Measurements from ENCODE around the gene KCTD8. TPM values are rescaled to one million over a fixed set of nuclear protein-coding genes. Genes with fewer than 3 reads are reported as not detected.
"Not testable (repeated sequence)": the region's sequence is repeated elsewhere in the genome, so short reads cannot be mapped to it uniquely, and the experiment has no call there.

KCTD8 gene
- total and polyA plus RNA-seq, 9 donors: 0.98 to 6.1 (median 2.0) TPM

- H3K27ac ChIP-seq: no peak overlapping the region
- H3K36me3 ChIP-seq: no peaks in the 10 kb centered on the region
- H3K27me3 ChIP-seq: no peaks in the 10 kb centered on the region
- H3K9me3 ChIP-seq: no peaks in the 10 kb centered on the region
- no peaks in the 10 kb centered on the region for H3K4me1 ChIP-seq (ENCODE audit: insufficient read depth)
- WGBS, 3 donors: 25 to 40% (median 34%) methylated on average over 1 of the region's 1 CpG
- H3K4me3 ChIP-seq: no peak overlapping the region
- intact Hi-C loops (cut with DNase I): no loop called here
- no peak for DNase-seq
- no peak for TF ChIP-seq POLR2A (IDR thresholded peaks at IDR 0.05)
Measured at GRCh38 chr4:44186850-44187246, 261.8 kb downstream of the KCTD8 start.

DNA sequence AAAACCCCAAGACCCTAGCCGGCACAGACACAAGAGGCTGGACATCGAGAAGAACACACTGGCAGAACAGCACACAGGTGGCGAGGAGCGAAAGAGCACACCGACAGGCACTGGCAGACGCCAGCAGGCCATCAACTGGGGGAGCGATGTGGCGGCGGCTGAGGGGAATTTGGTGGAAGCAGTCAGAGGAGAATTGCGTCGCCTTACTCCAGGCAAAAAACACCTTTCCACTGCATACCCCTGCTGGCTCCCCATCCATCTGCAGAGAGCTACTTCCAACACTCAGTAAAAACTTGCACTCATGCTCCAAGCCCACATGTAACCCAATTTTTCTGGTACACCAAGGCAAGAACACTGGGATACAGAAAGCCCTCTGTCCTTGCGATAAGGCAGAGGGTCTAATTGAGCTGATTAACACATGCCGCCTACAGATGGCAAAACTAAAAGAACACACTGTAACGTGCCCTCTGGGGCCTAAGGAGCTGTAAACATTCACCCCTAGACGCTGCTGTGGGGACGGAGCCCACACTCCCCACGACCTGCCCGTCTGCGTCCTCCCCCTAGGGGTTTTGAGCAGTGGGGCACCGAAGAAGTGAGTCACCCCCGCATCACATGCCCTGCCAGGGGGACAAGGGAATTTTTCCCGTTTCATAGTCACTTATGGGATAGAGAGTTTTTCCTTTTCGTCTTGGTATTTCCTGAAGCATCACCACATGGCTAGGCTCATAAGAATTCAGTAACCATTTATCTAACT, 262.3 kb downstream of the KCTD8 start:
- peak in 1 of 5 donors; percentile 10 for DNase-seq
- Histone ChIP-seq H3K4me3 (no peak overlapping the region), H3K4me1 (ENCODE audit: insufficient read depth) (no peaks in the 10 kb centered on the region), H3K27ac (no peak overlapping the region), H3K27me3 (no peaks in the 10 kb centered on the region), H3K36me3 (no peaks in the 10 kb centered on the region), H3K9me3 (no peaks in the 10 kb centered on the region)
- intact Hi-C loops (cut with DNase I): no loop called here
- 87 to 91% (median 91%) methylated on average over 23 of the region's 23 CpGs for WGBS, 3 donors
- TF ChIP-seq EP300 (IDR thresholded peaks at IDR 0.05) (no peak), CTCF (IDR thresholded peaks at IDR 0.05) (no peak), POLR2A (IDR thresholded peaks at IDR 0.05) (no peak)

GRCh38 chr4:44181491-44182349, 266.9 kb downstream of the KCTD8 start:
- H3K36me3 ChIP-seq; H3K9me3 ChIP-seq; DNase-seq; H3K4me3 ChIP-seq; H3K4me1 ChIP-seq (ENCODE audit: insufficient read depth); H3K27me3 ChIP-seq; H3K27ac ChIP-seq; intact Hi-C loops (cut with DNase I): not testable (repeated sequence)
- 96 to 98% (median 97%) methylated on average over 43 to 54 of the region's 54 CpGs for whole genome bisulfite sequencing, 3 donors

- DNase-seq: peak in 1 of 5 donors; percentile 23
- H3K4me3 ChIP-seq; H3K36me3 ChIP-seq; H3K27me3 ChIP-seq; H3K27ac ChIP-seq; H3K4me1 ChIP-seq (ENCODE audit: insufficient read depth); intact Hi-C loops (cut with DNase I); H3K9me3 ChIP-seq: not testable (repeated sequence)
- 95 to 96% (median 96%) methylated on average over 25 to 27 of the region's 27 CpGs for WGBS, 3 donors
Measured at GRCh38 chr4:44167766-44168165, 280.8 kb downstream of the KCTD8 start.

DNA sequence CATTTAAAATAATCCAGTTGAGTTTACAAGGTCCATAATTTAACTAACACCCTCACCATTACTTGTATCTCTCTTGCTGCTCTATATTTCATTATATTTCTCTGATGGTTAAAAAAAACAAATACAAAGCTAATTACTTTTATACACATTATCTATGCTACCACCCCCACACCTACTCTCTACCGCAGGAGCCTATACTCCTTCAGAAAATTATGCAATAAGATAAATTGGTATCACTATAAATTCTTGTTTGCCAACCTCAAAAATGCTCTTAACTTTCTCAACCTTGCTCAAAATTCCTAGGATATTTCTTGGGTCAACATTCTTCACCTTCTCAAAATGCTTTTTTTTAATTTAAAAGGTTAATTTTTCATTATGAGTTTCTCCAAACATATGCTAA, 282.7 kb downstream of the KCTD8 start:
- Histone ChIP-seq H3K4me1 (ENCODE audit: insufficient read depth) (no peaks in the 10 kb centered on the region), H3K36me3 (no peaks in the 10 kb centered on the region), H3K4me3 (no peak overlapping the region), H3K27me3 (no peaks in the 10 kb centered on the region), H3K9me3 (no peaks in the 10 kb centered on the region), H3K27ac (no peak overlapping the region)
- WGBS, 3 donors: 14 to 26% (median 21%) methylated on average over 1 of the region's 1 CpG
- TF ChIP-seq POLR2A (IDR thresholded peaks at IDR 0.05) (no peak), CTCF (IDR thresholded peaks at IDR 0.05) (no peak), EP300 (IDR thresholded peaks at IDR 0.05) (no peak)
- DNase-seq: no peak
- intact Hi-C loops (cut with DNase I): no loop called here
